ENCODE data around the gene GRM8. TPM values are rescaled to one million over a fixed set of nuclear protein-coding genes. Genes with fewer than 3 reads are reported as not detected.

GRM8 gene
- total and polyA plus RNA-seq, 7 donors = 0.08 TPM; not detected in 6

GRCh38 chr7:126668367-126668752 lies 584.4 kb downstream of the GRM8 start:
- Histone ChIP-seq H3K27me3 (ENCODE audit: insufficient read depth in 3 of 3, low read length in 2 of 3) (no peaks in the 10 kb centered on the region), H3K9me3 (peaks cover 5% of the 10 kb centered on the region), H3K4me3 (no peak overlapping the region), H3K36me3 (ENCODE audit: insufficient read depth in 1 of 2, low read depth in 1 of 2) (no peaks in the 10 kb centered on the region), H3K27ac (no peak overlapping the region), H3K4me1 (no peaks in the 10 kb centered on the region)
- intact Hi-C loops (cut with DNase I) = no loop called here
- 91 to 96% (median 93%) methylated on average over 5 of the region's 5 CpGs for WGBS, 3 donors
- DNase-seq (no peak), ATAC-seq (no peak)
- TF ChIP-seq CTCF (IDR thresholded peaks at IDR 0.05) = no peak

- Histone ChIP-seq H3K4me3 (no peak overlapping the region), H3K36me3 (ENCODE audit: insufficient read depth in 1 of 2, low read depth in 1 of 2) (no peaks in the 10 kb centered on the region), H3K4me1 (no peaks in the 10 kb centered on the region), H3K27ac (no peak overlapping the region), H3K9me3 (peaks cover 5% of the 10 kb centered on the region), H3K27me3 (ENCODE audit: insufficient read depth in 3 of 3, low read length in 2 of 3) (no peaks in the 10 kb centered on the region)
- TF ChIP-seq CTCF (IDR thresholded peaks at IDR 0.05) = no peak
- no peak for ATAC-seq
- no peak for DNase-seq
- intact Hi-C loops (cut with DNase I) = no loop called here
- WGBS, 3 donors = 79 to 82% (median 80%) methylated on average over 14 of the region's 14 CpGs
These were observed 584.9 kb downstream of the GRM8 start for GRCh38 chr7:126667742-126668366.

GRCh38 chr7:126662856-126663255 lies 589.9 kb downstream of the GRM8 start:
- intact Hi-C loops (cut with DNase I) = no loop called here
- no peaks in the 10 kb centered on the region for H3K27me3 ChIP-seq (ENCODE audit: insufficient read depth in 3 of 3, low read length in 2 of 3)
- no peak overlapping the region for H3K4me3 ChIP-seq
- ATAC-seq (no peak), DNase-seq (no peak)
- no peaks in the 10 kb centered on the region for H3K4me1 ChIP-seq
- 54 to 69% (median 60%) methylated on average over 4 of the region's 4 CpGs for WGBS, 3 donors
- TF ChIP-seq CTCF (IDR thresholded peaks at IDR 0.05) = no peak
- H3K27ac ChIP-seq = no peak overlapping the region
- no peaks in the 10 kb centered on the region for H3K36me3 ChIP-seq (ENCODE audit: insufficient read depth in 1 of 2, low read depth in 1 of 2)
- peaks cover 5% of the 10 kb centered on the region for H3K9me3 ChIP-seq

GRCh38 chr7:126659124-126659523 lies 593.6 kb downstream of the GRM8 start:
- no peak overlapping the region for H3K4me3 ChIP-seq
- no peak for TF ChIP-seq CTCF (IDR thresholded peaks at IDR 0.05)
- H3K36me3 ChIP-seq (ENCODE audit: insufficient read depth in 1 of 2, low read depth in 1 of 2) = no peaks in the 10 kb centered on the region
- no peaks in the 10 kb centered on the region for H3K27me3 ChIP-seq (ENCODE audit: insufficient read depth in 3 of 3, low read length in 2 of 3)
- H3K27ac ChIP-seq = no peak overlapping the region
- H3K9me3 ChIP-seq = no peaks in the 10 kb centered on the region
- WGBS, 3 donors = 71 to 74% (median 71%) methylated on average over 3 of the region's 3 CpGs
- ATAC-seq = no peak
- intact Hi-C loops (cut with DNase I) = no loop called here
- no peak for DNase-seq
- H3K4me1 ChIP-seq = no peaks in the 10 kb centered on the region

- WGBS, 3 donors = 85 to 86% (median 85%) methylated on average over 16 of the region's 16 CpGs
- H3K27ac ChIP-seq = no peak overlapping the region
- intact Hi-C loops (cut with DNase I) = no loop called here
- H3K27me3 ChIP-seq (ENCODE audit: insufficient read depth in 3 of 3, low read length in 2 of 3) = no peaks in the 10 kb centered on the region
- H3K36me3 ChIP-seq (ENCODE audit: insufficient read depth in 1 of 2, low read depth in 1 of 2) = no peaks in the 10 kb centered on the region
- H3K4me3 ChIP-seq = no peak overlapping the region
- no peaks in the 10 kb centered on the region for H3K9me3 ChIP-seq
- H3K4me1 ChIP-seq = no peaks in the 10 kb centered on the region
- ATAC-seq (no peak), DNase-seq (no peak)
- no peak for TF ChIP-seq CTCF (IDR thresholded peaks at IDR 0.05)
These were observed 594.1 kb downstream of the GRM8 start for GRCh38 chr7:126658684-126659083.
